ENCODE measurements around the gene SARM1.
A peak's percentile ranks its signal among the peaks of the same experiment; 100 is the strongest.

The SARM1 gene

DNA sequence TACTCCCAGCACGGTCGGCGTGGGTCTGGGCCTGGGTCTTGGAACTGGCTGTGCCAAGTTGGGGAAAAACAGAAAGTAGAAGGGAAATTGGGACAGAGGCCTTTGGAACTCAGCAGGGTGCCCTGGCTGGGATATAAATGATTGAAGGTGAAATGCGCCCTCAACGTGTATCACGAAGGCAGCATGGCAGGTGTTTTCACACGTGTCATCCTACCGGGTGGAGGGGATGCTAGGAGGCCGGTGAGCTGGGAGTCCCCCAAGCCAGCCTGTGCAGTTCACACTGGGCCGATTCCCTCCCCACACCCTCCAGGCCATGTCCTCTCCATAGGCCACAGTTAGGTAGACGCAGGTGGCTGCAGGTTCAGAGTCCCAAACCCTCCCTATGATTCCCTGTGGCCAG lies 30.0 kb upstream of the SARM1 start:
- DNase-seq (ENCODE audit: low read depth, low spot score), result no peak

DNA sequence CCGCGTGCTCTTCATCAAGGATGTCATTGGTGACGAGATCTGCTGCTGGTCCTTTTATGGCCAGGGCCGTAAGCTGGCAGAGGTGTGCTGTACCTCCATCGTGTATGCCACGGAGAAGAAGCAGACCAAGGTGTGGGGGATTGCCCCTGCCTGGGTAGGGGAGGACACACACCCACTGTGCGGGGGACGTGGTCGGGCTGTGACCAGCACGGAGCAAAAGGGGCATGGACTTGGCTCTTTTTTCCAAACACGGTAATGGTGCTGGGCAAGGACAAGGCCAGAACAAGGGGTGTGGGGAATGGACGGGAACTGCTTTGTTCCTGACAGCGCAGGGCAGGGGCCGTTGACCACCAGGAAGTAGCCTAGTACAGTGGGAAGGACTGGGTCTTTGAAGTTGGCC lies 29.2 kb upstream of the SARM1 start:
- no peak for DNase-seq (ENCODE audit: low read depth, low spot score)

DNA sequence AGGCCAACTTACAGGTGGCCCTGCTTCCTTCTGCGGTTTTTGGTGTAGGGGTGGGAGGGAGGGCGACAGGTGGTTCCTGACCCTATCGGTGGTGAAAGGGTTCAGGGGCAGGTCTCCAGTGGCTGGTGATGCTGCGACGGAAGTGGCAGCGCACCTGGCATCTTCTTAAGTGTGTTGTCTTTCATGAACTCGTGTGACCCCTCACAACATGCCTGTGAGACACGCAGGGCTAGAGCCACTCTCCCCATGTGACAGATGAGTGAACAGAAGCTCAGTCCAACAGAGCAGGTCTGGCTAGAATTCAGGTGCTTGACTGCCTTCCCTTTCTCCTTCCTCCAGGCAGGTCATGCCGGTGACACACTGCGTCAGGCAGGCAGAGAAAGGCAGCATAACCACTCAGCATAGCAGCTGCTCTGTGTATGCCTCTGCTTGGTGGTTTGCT lies 28.0 kb upstream of the SARM1 start:
- no peak for DNase-seq (ENCODE audit: low read depth, low spot score)

DNA sequence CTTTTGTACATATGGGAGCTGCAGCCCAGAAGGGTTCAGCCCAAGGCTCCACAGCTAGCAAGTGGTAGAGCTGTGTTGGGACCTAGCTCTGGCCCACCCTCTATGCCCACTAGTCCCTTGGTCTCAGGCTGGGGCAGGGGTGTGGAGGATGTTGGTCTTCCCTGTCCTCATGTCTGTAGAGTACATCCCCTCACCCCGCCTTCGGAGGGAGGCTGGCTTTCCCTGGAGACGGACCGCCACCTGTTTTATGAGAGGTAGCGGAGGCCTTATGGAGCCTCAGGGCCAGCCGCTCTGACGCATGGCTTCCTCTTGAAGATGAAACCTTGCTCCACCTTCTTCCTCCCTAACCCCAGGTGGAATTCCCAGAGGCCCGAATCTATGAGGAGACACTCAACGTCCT lies 27.5 kb upstream of the SARM1 start:
- DNase-seq (ENCODE audit: low read depth, low spot score), result no peak

DNA sequence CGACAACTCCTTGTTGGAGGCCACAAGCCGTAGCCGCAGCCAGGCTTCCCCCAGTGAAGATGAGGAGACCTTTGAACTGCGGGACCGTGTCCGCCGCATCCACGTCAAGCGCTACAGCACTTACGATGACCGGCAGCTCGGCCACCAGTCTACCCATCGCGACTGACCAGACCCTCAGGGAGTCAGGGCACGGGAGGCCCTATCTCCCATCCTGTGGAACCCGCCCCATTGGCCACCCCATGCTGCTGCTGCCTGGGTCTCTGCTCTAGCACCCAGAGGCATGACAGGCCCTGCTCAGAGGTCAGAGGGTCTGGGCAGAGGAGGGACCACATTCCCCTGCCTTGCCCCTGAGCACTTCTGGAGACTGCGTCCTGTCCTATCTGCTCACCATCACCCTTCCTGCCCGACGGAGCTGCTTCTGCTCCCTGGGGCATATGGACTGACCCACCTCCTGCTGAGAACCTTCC lies 27.0 kb upstream of the SARM1 start:
- DNase-seq (ENCODE audit: low read depth, low spot score), result no peak

DNA sequence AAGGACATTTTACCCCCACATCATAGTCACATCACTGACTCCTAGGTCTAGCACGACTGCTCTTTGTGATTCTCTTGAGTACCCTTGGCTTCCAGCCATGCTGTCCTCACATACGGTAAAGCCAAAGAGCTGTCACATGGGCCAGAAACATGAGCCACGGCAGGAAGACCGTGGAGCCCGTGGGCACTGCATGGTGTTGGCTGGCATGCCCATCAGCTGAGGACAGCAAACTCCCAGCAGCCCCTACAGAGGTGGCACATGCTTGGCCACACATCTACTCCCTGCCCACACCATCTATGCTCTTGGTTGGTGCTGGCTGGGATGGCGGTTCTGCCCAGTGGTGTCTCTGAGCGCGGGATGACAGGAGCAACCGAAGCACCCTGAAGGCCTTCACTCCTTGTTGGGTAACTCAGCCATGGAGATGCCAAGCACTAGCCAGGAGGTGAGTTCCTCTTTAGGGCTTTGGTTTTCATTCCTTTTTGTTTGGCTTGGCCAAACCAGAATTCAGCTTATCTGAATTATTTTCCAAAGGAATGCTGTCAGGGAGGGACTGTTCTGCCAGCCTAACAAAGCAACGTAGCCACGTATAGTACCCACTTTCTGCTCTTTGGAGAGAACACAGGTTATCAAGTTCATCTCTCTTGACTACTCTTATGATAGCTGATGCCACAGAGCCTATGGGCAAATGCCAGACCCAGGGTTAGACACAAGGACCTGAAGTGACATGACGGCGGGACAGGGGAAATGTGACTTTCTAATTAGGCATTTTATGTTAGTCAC lies 25.9 kb upstream of the SARM1 start:
- DNase-seq (ENCODE audit: low read depth, low spot score), result no peak

DNA sequence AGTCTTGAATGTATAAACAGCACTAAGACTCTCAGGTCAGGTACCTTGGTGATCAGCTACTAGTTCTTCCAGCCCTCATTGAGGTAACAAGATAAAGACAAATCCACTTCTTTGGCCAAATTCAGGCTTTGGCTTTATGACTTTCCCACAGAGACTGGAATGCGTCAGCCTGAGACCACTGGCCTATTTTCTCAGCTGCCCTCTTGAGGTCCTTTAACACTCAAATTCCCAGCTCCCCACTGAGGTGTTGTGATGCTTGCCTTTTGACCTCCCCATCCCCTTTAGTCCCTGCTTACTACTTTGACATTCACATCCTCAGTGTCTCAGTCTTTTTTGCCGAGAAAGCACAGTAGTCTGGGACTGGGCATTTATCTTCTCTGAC lies 25.3 kb upstream of the SARM1 start:
- no peak for DNase-seq (ENCODE audit: low read depth, low spot score)

DNA sequence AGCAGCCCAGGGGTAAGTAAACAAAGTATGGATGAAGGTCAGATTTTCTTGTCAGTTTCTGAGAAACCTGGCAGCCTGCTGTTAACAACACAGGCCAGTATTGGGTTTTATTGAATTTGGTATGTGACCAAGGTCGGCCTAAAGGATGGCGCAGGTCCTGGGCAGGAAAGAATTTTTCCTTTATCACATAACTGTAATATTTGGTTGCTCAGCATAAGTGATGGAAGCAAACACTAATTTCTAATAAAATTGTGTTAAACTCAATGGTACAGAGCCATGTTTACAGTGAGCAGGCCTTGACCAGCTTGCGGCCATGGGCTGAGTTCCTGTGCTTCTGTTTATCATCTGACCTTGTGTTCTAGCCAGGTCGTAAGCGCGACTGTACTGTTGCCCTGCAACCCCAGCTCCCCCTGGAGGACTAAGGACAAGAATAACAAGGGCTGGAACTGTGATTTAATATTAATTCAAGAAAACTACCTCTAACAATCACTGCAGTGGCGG lies 24.7 kb upstream of the SARM1 start:
- DNase-seq (ENCODE audit: low read depth, low spot score), result no peak

DNA sequence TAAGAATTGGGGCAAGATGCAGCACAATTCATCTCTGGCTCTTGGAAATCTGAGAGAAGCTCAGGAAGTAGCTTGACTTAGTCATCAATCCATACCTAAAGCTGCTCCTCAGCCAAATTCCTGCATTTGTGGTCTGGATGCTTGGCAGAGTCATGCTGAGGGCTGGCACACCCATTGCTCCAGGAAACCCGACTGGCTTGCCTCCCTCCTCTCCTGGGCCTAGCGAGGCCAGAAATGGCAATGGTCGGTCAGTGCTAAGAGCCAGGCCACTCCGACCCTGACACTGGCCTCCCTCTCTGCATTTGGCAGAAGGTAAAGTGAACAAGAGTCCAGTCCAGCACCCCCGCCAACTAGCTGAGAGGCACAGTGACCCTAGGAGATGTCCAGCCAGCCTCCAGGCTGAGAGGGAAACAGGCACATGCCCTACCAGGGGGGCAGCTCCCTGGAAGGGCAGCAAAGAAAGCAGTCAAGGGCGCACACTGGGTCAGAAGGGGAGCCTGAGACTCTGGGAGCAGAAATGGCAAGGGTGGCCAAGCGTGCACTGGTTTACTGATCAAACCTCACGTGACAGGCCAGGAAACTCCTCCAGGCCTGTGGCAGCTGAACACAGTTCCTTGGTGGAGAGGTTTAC lies 24.1 kb upstream of the SARM1 start:
- DNase-seq (ENCODE audit: low read depth, low spot score), result no peak

DNA sequence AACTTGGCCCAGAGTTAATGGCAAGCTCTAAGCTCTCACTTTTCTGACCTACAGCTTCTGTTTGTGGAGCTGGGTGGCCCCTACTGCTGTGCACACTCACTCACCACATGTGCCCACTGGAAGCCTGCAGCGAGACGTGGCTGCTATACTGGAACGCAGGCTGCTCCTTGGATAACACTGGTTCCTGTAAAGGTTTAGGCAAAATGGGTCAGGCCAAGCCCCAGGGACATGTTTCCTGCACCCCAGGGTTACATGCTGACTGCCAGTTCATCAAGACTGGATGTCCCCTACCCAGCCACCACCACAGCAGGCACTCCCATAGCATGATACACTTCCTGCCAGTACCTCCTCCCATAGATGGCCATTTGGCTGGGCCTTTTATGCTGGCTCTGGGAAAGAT lies 22.5 kb upstream of the SARM1 start:
- no peak for DNase-seq (ENCODE audit: low read depth, low spot score)

DNA sequence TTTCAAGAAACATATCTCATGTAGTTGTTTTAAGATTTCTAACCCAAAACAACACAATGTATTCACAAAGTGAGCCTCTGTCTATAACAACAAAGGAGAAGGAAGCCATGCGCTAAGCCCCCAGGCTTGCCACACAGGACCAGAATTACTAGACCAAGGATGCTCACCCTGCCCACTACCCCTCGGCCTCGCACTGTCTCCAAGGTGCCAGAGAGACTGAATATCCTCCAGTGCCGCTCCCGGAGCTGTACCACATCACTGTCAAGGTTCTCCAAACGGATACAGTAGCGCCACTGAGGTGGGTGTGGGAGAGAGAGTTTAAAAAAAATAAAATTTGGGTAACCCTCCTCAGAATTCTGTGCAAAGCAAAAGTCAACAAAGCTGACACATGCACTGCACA lies 21.2 kb upstream of the SARM1 start:
- no peak for DNase-seq (ENCODE audit: low read depth, low spot score)

DNA sequence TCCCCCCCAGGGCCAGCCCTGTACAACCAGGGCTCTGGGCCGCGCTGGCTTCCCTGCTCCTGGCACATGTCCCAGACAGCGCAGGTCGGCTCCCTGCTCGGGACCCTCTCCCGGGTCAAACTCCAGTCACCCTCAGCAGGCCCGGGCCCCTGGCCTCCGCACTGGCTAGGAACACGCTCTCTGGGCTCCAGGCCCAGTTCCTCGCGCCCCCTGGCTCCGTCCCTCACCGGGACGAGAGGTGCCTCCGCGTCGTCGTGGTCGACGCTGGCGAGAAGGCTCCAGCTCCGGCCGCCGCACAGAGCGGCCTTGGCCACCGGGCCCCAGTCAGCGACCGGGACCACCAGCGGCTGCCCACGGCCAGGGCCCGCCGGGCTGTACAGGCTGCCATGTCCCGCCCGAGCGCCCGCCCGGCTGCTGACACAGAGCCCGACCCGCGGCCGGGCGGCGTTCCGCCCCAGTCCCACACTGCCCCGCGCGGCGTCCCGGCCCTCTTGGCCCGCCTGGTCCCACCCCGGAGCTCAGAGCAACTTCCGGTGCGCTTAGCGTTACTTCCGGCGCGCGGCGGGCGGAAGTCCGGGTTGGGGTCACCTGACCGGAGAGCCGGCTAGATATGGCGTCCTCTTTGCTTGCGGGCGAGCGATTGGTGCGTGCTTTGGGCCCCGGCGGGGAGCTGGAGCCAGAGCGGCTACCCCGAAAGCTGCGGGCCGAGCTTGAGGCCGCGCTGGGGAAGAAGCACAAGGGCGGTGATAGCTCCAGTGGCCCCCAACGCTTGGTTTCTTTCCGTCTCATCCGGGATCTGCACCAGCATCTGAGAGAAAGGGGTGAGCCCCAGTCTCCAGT lies 14.2 kb upstream of the SARM1 start, which contains the start of gene POLDIP2:
Gene POLDIP2, minus strand, starts transcription at position 467 of the 840 bp plus-strand sequence. Its CDS starts 79 bp downstream, at position 388.
- peak; percentile 95 for DNase-seq (ENCODE audit: low read depth, low spot score)

DNA sequence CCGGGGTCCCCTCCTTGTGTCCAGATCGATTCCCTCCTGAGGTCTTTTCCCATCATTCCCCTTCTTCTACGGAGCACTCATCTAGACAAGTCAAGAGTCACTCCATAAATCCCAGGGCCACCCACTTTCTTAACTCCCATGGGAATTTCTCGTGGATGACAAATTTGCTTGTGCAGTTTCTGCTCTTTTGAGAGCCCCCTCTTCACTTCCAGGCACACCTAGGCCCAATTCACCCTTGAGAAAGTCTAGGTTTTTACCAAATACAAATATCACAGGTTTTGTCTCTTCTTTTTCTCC lies 13.6 kb upstream of the SARM1 start:
- no peak for DNase-seq (ENCODE audit: low read depth, low spot score)

DNA sequence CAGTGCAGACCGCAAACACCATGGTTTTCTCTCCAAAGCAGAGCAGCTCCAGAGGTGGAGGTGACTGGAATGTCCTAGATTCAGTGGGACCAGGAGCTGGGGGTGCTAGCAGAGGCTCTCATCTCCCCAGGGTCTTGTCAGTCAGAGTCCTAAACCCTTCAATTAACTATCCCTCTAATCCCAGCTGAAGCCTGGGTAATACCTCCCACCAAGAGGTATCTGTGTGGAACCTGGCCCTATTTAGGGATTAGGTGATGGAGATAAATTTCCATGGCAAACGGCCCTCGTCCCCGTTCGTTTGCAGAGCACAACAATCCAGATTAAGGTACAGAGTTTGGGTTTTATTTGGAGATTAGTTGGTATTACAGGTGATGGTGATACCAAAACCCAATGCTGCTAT lies 8.3 kb upstream of the SARM1 start:
- DNase-seq (ENCODE audit: low read depth, low spot score), result no peak

DNA sequence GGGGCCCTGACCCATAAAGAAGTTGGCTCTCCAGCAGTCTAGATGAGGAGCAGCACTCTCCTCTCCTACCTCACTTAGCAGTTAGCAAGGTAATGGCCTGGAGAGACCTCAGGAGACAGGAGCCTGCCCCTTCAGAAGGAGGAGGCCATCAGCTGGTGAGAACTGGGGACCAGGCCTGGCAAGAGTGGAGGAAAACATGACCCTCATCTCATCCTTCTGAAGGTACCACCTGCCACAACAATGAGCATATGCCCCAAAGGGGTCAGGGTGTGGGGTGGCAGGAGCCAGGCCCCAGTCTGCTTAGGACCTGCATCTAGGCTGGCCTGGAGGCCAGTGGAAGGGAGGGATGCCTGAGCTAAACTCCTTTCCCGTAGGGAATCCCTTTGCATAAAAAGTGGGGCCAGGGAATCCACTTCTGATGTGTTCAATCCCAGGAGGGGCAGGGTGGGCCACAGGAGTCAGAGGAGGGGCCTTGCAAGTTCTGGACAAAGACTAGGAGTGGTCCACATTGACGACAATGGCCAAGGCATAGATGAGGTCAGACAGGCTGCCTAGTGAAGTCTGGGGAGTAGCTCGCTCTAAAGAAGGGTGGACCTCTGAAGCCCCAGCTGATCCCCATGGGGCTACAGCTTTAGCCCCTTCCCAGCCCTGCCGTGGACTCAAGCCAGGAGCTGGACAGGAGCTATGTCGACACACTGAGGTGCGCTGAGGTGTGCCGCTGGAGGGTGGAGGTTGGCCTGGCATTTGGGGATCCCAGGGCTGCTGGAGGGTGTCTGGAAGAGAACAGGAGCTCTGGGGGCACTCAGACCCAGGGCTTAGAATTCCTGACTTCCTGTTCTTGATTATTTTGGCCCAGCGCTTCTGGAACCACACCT lies 7.5 kb upstream of the SARM1 start:
- DNase-seq (ENCODE audit: low read depth, low spot score), result no peak

DNA sequence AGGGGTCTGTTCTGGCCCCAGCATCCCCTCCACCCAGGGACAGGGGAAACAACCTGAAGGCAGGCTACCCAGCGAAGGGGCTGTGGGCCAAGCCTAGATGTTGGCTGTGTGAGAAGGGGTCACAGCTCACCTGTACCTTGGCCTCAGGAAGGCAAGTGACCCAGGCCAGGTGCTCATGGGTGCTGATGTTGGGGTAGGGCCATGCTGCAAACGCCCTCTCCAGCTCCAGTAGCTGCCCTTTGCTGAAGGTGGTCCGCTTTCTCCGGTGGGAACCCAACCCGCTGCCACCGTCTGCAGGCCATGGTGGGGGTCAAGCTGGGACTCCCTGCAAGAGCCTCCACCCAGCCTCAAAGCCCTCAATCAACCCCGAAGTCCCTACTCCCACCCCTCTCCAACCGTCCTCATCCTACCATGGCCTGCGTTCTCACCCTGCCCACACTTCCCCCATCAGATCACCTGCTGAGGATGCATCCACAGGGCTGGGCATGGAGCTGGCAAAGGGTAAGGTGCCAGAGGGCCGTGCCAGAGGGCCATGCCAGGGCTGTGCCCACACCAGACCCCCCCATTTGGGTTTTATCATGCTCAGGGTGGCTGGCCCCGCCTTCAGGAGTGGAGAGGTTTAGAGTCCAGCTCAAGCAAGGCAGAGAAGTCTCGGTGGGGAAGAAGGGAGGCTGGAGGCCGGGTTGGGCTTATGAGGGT lies 6.7 kb upstream of the SARM1 start, which contains the start of gene SEBOX:
Gene SEBOX, minus strand, starts transcription at position 535 of the 699 bp plus-strand sequence. Its CDS starts 48 bp downstream, at position 487.
- no peak for DNase-seq (ENCODE audit: low read depth, low spot score)

DNA sequence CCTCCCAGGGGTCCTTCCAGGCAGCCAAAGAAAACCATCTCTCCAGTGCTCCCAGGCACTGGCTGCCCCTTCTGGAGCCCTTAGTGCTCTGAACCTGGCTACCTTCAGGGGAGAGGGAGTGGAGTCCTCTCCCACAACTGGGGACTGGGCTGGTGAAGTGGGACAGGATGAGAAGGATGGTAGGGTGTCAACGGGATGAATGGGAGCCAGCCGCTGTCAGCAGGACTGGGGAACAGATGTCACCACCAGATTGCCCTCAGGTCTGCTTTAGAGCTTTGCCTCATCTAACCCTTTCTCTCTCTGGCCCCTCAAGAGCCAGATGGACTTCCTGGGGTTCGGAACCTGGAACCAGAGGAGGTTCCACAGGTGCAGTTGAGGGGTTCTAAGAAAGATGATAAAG lies 6.0 kb upstream of the SARM1 start:
- DNase-seq (ENCODE audit: low read depth, low spot score), result no peak

DNA sequence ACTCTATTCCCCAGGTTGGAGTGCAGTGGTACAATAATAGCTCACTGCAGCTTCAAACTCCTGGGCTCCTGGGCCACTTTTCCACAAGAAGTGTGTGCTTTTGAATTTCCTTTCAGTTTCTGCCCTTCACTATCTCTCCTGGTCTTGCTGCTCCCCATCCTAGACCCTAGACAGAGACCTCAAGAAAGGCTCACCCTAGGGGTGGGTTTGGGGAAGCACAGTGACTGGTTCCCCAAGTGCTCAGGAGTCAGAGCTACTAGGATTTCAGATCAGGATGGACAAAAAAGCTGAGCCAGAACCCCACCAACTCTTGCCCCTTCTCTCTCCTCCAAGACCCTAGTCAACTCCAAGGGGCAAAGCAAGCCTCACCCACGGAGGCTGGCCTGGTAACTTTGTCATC lies 4.9 kb upstream of the SARM1 start:
- DNase-seq (ENCODE audit: low read depth, low spot score), result no peak

DNA sequence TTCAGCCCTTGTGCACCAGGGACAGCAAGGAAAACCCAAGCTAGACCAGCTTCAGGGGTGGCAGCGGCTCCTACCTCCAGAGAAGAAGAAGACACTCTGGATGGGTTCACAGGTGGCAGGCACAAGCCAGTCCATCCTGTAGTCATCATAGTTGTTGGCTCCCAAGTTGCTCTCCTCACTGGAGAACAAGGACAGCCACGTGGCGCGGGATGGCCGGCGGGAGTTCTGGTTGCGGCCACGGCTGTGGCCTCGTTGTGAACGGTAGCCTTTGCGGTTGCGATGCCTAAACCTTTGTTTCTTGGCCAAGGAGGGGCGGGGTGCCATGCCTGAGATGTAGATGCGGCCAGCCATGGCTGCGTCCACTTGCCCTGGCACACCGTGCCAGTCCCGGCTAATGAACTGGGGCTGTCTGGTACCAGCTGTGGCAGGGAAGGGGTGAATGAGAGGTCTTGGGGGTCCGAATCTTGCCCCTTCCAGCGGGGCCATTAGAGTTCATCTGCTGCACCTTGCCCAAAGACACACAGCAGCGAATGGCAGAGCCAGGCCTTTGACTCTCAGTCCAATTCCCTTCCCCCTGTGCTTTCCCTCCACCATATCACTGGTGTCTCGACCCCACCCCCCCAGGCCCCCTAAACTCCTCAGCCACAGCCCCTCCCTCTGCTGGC lies 3.7 kb upstream of the SARM1 start:
- DNase-seq (ENCODE audit: low read depth, low spot score), result no peak

DNA sequence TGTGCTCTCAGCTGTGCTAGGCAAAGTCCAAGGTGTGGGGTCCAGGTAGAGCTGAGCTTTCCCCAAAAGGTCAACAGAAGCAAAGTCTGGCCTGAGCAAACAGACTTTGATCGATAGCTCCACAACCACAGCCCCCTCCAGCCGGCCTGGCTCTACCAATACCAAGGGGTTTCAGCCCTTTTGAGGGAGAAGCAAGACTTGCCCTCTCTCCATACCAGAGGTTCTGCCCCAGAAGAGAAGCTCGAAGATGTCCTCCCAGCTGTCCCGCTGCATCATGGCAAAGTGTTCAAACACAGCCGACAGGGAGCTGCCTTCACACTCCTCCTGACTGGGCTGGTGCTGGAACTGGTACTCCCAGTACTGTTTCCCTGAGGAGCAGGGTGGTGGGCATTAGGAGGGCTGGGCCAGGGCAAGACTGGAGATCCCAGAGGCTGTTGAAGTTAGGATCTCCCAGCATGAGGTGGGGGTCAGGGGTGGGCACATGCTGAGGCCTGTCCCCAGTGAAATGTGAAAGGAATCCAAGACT lies 3.1 kb upstream of the SARM1 start:
- DNase-seq (ENCODE audit: low read depth, low spot score), result no peak
